ENCODE measurements around the gene GCN1.

GRCh38 chr12:120220838-120221575 is 26.5 kb upstream of the GCN1 start:
- no peak for TF ChIP-seq JUN (IDR thresholded peaks at IDR 0.05; ENCODE audit: borderline replicate concordance, insufficient read depth, insufficient read length, low read depth)
- no peak for TF ChIP-seq POLR2A (IDR thresholded peaks at IDR 0.05; ENCODE audit: low read depth, low read length)
- no peak for TF ChIP-seq POLR2AphosphoS5 (IDR thresholded peaks at IDR 0.05; ENCODE audit: insufficient read depth, low read depth, low read length)
- TF ChIP-seq, protein P1, sequence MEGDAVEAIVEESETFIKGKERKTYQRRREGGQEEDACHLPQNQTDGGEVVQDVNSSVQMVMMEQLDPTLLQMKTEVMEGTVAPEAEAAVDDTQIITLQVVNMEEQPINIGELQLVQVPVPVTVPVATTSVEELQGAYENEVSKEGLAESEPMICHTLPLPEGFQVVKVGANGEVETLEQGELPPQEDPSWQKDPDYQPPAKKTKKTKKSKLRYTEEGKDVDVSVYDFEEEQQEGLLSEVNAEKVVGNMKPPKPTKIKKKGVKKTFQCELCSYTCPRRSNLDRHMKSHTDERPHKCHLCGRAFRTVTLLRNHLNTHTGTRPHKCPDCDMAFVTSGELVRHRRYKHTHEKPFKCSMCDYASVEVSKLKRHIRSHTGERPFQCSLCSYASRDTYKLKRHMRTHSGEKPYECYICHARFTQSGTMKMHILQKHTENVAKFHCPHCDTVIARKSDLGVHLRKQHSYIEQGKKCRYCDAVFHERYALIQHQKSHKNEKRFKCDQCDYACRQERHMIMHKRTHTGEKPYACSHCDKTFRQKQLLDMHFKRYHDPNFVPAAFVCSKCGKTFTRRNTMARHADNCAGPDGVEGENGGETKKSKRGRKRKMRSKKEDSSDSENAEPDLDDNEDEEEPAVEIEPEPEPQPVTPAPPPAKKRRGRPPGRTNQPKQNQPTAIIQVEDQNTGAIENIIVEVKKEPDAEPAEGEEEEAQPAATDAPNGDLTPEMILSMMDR (IDR thresholded peaks at IDR 0.05; ENCODE audit: extremely low read depth in 1 of 2, insufficient read depth in 1 of 2, low read depth in 1 of 2, low read length in 2 of 2), result no peak
- TF ChIP-seq, protein P2, sequence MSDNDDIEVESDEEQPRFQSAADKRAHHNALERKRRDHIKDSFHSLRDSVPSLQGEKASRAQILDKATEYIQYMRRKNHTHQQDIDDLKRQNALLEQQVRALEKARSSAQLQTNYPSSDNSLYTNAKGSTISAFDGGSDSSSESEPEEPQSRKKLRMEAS (IDR thresholded peaks at IDR 0.05; ENCODE audit: insufficient read depth, insufficient read length), result no peak
- TF ChIP-seq MYC (IDR thresholded peaks at IDR 0.05; ENCODE audit: low read depth, low read length), result no peak
- no peak for TF ChIP-seq FOS (IDR thresholded peaks at IDR 0.05; ENCODE audit: borderline replicate concordance, insufficient read depth, low read length)
- no peak for TF ChIP-seq EZH2 (IDR thresholded peaks at IDR 0.05; ENCODE audit: borderline replicate concordance, low read depth, low read length, severe bottlenecking)
- TF ChIP-seq GATA2 (IDR thresholded peaks at IDR 0.05; ENCODE audit: insufficient read depth, insufficient read length, low read depth, low read length), result no peak

Data from endothelial cell of umbilical vein (primary cell).